NCI-H2107 treated with DMSO at 0.1 percent for 48 hours (cell line): ENCODE measurements around the gene KRTAP3-1.
"Not testable (repeated sequence)": the region's sequence is repeated elsewhere in the genome, so short reads cannot be mapped to it uniquely, and the experiment has no call there.

ENCODE experiments used
- DNase-seq: peaks from one replicate; lab custom pipeline; 2025; ENCODE audit not compliant: unreplicated experiment; lab: John Stamatoyannopoulos, UW

Gene KRTAP3-1

DNA sequence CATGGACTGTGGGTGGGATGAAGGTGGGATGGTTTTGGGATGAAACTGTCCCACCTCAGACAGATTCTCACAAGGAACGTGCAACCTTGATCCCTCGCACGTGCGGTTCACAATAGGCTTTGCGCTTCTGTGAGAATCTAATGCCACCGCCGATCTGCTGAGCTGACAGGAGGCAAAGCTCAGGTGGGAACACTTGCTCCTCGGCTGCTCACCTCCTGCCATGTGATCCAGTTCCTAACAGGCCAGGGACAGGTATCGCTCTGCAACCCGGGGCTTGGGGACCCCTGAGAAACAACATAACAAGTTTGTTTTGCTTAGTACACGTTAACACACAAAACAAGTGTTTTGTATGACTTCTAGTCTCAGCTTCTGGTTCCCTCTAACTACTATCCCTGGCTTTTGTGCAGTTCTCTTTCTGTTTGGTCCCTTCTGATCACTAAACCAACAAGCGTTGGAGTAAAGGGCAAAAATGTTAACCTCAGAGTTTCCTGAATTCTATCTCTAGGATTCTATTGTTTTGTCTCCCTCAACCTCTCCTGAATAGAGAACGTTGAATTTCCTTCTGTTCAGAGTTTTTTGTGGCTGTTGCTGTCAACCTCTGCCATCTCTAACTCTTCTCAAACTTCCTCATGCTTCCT is 7.8 kb upstream of the KRTAP3-1 start:
- DNase-seq: no peak

DNA sequence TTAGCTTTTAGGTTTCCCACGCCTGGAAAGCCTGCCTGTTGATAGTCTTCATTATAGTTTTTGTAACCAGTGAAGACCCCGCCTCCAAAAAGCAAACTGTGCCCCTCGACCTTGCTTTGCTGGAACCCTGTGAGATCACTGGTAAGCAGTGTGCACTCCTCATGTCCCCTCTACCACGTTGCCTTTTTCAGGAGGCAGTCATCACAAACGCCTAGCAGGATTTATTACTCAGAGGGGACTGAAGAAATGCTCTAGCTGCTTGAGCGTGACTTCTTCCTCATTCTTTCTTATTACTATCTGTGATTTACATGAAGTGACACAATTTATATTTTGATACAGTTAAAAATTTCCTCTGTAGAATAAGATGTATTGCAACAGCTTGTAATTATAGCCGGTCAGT is 6.5 kb upstream of the KRTAP3-1 start:
- no peak for DNase-seq

GRCh38 chr17:41013606-41014005 is 4.7 kb upstream of the KRTAP3-1 start:
- peak; percentile 85 for DNase-seq

- no peak for DNase-seq
Observed at GRCh38 chr17:41013181-41013580, 4.3 kb upstream of the KRTAP3-1 start.

DNA sequence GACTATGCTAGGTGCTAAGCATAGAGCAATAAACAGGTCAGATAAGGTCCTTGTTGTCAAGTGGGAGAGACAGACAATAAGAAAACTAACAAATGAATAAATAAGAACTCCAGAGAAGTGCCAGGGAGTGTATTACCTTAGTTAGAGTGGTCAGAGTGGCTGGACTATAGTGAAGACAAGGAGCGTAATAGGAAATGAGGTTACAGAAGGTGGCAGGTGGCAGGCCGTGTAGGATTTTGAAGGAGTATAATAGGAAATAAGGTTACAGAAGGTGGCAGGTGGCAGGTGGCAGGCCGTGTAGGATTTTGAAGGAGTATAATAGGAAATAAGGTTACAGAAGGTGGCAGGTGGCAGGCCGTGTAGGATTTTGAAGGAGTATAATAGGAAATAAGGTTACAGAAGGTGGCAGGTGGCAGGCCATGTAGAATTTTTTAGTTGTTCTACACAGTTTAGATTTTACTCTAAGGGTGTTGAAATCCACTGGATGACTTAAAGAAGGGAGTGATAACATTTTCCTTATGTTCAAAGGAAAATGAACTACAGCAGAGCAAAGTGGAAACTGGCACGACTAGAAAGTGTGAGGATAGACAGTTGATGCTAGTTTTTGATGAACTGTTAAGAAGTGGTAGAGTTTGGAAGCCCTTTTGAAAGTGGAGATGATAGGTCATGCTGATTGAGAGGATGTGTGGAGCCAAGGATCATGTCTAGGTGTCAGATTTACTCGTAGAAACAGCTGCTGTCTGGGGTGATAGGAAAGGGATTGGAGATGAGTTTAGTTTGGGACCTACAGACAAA is 3.6 kb upstream of the KRTAP3-1 start:
- peak; percentile 81 for DNase-seq

- no peak for DNase-seq
Observed at GRCh38 chr17:41010441-41010840, 1.5 kb upstream of the KRTAP3-1 start.

- no peak for DNase-seq
Observed at GRCh38 chr17:41009936-41010335, 1.0 kb upstream of the KRTAP3-1 start.

DNA sequence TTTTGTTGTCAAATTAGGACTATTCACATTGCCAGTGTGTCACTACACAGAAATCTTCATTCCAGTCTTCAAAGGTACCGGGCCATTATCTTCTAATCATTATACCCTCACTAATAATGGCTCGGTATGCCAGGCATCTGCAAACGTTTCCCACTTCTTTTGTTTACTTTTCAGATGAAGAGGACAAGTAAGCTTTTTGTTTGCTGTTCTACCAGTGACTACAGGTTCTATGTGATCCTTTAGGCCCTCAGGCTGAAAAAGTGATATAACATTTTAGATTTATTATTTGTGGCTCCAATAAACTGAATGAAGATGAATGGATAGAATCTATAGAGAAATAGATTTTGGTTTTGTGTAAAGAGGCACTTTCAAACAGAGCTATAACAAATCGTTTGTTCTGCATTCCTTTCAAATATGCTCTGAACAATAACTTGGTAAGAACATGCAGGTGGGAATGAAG is 403 bp upstream of the KRTAP3-1 start:
- DNase-seq: peak; percentile 67

- peak; percentile 84 for DNase-seq
Observed at GRCh38 chr17:41004397-41004796, 4.5 kb downstream of the KRTAP3-1 start.

DNA sequence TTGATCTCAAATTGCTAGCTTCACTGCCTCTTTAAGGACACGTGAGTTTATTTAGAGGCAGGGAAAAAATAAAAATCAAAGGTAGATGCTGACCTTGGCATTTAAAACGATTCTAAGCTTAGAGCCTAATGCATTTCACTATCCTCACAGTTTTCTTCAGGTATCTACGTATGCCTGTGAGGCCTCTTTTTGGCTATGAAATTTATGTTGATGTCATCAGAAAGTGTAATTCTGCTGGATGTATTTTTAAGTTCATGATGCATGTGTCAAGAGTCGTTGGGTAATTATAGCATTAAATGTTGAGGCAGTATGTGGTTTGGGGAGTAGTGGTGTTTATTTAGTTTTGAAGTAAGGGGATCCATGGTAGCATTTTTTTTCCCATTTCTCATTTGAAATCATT is 5.0 kb downstream of the KRTAP3-1 start:
- peak; percentile 84 for DNase-seq

GRCh38 chr17:41002814-41003213 is 6.1 kb downstream of the KRTAP3-1 start:
- no peak for DNase-seq

DNA sequence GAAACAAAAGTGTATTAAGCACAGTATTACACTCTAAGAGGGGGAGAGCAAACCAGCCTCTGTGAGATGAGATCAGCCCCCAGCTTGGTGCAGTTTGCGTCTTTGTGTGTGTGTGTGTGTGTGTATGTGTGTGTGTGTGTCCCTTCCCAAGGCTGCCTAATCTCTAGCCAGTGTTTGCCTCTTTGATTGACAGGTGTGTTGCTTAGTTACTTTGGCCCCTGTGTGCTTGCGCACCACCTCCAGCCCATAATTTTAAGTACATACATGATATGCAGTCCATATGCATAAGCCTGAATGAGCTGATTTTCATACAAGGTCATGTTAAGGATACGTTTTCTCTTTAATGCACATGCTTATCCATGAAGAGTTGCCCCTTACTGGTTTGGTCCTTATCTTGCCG is 7.1 kb downstream of the KRTAP3-1 start:
- no peak for DNase-seq

DNA sequence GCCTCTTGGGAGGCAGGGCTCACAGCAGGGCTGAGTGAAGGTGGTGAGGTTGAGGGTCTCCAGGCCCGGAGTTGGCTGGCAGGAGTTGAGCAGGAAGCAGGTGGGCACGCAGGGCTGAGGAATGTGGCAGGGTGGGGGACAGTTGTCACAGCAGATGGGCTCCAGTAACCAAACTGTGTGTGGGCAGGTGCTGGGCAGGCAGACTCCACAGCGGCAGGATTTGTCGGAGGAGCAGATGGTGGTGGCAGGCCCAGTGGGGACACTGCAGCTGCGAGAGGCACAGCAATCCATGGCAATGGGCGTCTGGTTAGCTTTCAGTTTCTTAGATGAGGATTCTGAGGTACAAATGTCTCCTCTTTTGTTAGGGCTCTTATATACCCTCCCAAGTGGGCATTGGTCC is 9.4 kb downstream of the KRTAP3-1 start, which contains the start of gene KRTAP3-2:
Gene KRTAP3-2 (minus strand): TSS at position 344 of the 400 bp plus-strand sequence. CDS start 53 bp downstream, at position 291.
- DNase-seq: not testable (repeated sequence)

DNA sequence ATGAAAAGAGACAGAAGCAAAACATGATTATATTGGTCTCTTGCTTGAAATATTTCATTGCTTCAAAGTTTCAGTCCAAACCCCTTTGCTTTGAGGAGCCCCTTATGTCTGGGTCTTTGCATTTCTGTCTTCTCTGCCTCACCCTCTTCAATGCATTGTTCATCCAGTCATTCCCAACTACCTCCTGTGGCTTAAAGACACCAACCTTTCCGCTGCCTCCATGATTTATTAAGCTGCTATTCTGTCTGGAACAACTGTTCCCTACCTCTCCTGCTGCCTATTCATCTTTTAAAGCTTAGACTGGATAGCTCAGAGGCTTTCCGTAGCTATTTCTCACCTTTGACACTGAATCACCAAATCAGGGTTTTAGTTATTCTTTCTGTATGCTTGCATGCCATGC is 11.6 kb downstream of the KRTAP3-1 start:
- no peak for DNase-seq

DNA sequence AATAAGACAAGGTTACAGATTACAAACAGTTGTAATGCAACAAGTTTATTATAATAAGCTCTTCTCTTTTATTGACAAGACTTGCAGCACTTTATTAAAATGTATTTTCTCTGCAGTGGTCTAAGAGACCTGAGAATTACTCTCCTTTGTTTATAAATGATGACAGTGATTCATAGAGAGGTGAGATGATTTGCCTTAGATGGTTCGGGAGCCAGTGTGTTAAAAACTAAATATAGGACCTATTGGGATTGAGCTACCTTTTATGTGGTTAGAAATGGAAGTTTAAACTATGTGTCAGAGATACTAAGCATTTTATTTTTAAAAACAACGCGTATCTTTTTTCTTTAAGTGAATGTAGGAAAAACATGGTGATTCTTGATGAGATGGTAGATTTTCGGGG is 12.1 kb downstream of the KRTAP3-1 start:
- DNase-seq: no peak

DNA sequence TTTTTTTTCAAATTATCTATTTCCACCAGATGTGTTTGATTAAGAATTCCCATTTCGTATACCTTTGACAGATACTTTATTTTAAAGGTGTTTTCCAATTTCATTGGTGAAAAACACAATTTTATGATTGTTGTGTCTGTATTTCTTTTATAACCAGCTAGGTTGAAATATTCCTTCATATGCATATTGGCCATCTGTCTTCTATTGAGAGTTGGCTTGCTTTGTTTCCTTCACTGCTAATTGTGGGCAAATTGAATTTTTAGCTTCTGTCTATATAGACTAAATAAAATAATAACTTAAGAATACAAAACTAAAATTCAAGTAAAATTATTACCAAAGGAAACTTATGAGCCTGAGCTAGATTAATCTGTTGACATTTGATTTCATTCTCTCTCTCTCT is 13.8 kb downstream of the KRTAP3-1 start:
- DNase-seq: no peak

- peak; percentile 93 for DNase-seq
Observed at GRCh38 chr17:40993839-40994238, 15.1 kb downstream of the KRTAP3-1 start, which contains the start of gene KRTAP3-3. Gene KRTAP3-3 (minus strand): TSS chr17:40994164. CDS start chr17:40994097, 67 bp downstream.

- no peak for DNase-seq
Observed at GRCh38 chr17:40993084-40993483, 15.8 kb downstream of the KRTAP3-1 start.

- DNase-seq: no peak
Observed at GRCh38 chr17:40992666-40993065, 16.3 kb downstream of the KRTAP3-1 start.

GRCh38 chr17:40986920-40987319 is 22.0 kb downstream of the KRTAP3-1 start:
- no peak for DNase-seq

DNA sequence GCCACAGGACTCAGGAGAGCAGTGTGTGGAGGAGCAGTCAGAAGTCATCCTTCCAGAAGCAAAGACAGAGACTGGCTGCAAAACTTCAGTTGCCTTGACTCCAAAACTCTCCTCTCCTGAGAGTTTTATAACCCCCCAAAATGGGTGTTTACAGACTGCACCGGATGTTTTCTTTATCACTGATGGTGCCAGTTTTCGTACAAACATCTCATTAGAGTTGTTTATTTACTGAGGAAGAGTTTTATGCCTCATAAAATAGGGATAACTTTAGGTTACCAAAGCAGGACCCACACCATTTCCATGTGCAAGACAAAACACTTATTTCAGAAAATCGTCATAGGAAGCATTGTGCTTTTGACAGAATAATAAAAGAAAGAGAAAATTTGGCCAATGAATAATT is 24.7 kb downstream of the KRTAP3-1 start, which contains the start of gene KRT40:
Gene KRT40 (minus strand): TSS at position 101 of the 400 bp plus-strand sequence. CDS start 53 bp downstream, at position 48.
- no peak for DNase-seq

GRCh38 chr17:40981115-40981514 is 27.8 kb downstream of the KRTAP3-1 start:
- DNase-seq: no peak
